Activated T-cell treated with anti-CD3 and anti-CD28 coated beads, Interleukin-2, amount 50 U/mL, for 1 hour (primary cell): ENCODE results near the gene COL9A1.

ENCODE experiments used
- DNase-seq: peaks from one replicate; pipeline ENCODE4 v3.0.0-alpha.2; 2020

The COL9A1 gene

GRCh38 chr6:70221715-70222438 is 81.0 kb downstream of the COL9A1 start:
- DNase-seq = no peak

GRCh38 chr6:70221025-70221714 is 81.7 kb downstream of the COL9A1 start:
- no peak for DNase-seq

GRCh38 chr6:70219943-70220613 is 82.8 kb downstream of the COL9A1 start:
- no peak for DNase-seq

- DNase-seq = no peak
Observed at GRCh38 chr6:70216767-70217166, 86.1 kb downstream of the COL9A1 start.

- DNase-seq = no peak
Observed at GRCh38 chr6:70215460-70216108, 87.3 kb downstream of the COL9A1 start.

- DNase-seq = no peak
Observed at GRCh38 chr6:70210462-70210861, 92.4 kb downstream of the COL9A1 start.

GRCh38 chr6:70208235-70208790 is 94.6 kb downstream of the COL9A1 start:
- no peak for DNase-seq

- DNase-seq = no peak
Observed at GRCh38 chr6:70198785-70199184, 104.1 kb downstream of the COL9A1 start.

GRCh38 chr6:70196531-70196930 is 106.4 kb downstream of the COL9A1 start:
- no peak for DNase-seq

GRCh38 chr6:70194421-70194820 is 108.5 kb downstream of the COL9A1 start:
- no peak for DNase-seq

- no peak for DNase-seq
Observed at GRCh38 chr6:70188202-70188601, 114.7 kb downstream of the COL9A1 start.

GRCh38 chr6:70186461-70186860 is 116.4 kb downstream of the COL9A1 start:
- DNase-seq = no peak

- DNase-seq = no peak
Observed at GRCh38 chr6:70184723-70185122, 118.2 kb downstream of the COL9A1 start.

GRCh38 chr6:70183538-70183937 is 119.3 kb downstream of the COL9A1 start:
- no peak for DNase-seq

- no peak for DNase-seq
Observed at GRCh38 chr6:70180901-70181599, 121.8 kb downstream of the COL9A1 start.

- no peak for DNase-seq
Observed at GRCh38 chr6:70180183-70180900, 122.5 kb downstream of the COL9A1 start.

- no peak for DNase-seq
Observed at GRCh38 chr6:70176842-70177550, 125.9 kb downstream of the COL9A1 start.

GRCh38 chr6:70175770-70176169 is 127.1 kb downstream of the COL9A1 start:
- no peak for DNase-seq

GRCh38 chr6:70172252-70172651 is 130.6 kb downstream of the COL9A1 start:
- no peak for DNase-seq

- DNase-seq = no peak
Observed at GRCh38 chr6:70171236-70171635, 131.6 kb downstream of the COL9A1 start.
